ENCODE measurements around the gene MRPL51.

DNA sequence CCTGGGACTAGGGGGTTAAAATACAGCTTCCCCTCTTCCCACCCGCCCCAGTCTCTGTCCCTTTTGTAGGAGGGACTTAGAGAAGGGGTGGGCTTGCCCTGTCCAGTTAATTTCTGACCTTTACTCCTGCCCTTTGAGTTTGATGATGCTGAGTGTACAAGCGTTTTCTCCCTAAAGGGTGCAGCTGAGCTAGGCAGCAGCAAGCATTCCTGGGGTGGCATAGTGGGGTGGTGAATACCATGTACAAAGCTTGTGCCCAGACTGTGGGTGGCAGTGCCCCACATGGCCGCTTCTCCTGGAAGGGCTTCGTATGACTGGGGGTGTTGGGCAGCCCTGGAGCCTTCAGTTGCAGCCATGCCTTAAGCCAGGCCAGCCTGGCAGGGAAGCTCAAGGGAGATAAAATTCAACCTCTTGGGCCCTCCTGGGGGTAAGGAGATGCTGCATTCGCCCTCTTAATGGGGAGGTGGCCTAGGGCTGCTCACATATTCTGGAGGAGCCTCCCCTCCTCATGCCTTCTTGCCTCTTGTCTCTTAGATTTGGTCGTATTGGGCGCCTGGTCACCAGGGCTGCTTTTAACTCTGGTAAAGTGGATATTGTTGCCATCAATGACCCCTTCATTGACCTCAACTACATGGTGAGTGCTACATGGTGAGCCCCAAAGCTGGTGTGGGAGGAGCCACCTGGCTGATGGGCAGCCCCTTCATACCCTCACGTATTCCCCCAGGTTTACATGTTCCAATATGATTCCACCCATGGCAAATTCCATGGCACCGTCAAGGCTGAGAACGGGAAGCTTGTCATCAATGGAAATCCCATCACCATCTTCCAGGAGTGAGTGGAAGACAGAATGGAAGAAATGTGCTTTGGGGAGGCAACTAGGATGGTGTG is 43.1 kb upstream of the MRPL51 start:
- TF ChIP-seq POLR2A (IDR thresholded peaks at IDR 0.05) = no peak
- TF ChIP-seq, protein P1, sequence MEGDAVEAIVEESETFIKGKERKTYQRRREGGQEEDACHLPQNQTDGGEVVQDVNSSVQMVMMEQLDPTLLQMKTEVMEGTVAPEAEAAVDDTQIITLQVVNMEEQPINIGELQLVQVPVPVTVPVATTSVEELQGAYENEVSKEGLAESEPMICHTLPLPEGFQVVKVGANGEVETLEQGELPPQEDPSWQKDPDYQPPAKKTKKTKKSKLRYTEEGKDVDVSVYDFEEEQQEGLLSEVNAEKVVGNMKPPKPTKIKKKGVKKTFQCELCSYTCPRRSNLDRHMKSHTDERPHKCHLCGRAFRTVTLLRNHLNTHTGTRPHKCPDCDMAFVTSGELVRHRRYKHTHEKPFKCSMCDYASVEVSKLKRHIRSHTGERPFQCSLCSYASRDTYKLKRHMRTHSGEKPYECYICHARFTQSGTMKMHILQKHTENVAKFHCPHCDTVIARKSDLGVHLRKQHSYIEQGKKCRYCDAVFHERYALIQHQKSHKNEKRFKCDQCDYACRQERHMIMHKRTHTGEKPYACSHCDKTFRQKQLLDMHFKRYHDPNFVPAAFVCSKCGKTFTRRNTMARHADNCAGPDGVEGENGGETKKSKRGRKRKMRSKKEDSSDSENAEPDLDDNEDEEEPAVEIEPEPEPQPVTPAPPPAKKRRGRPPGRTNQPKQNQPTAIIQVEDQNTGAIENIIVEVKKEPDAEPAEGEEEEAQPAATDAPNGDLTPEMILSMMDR (IDR thresholded peaks at IDR 0.05) = no peak

Measured in heart left ventricle (tissue), 13 donors.